H9 (cell line): ENCODE results near the gene POLE2. TPM values are rescaled to one million over a fixed set of nuclear protein-coding genes. Genes with fewer than 3 reads are reported as not detected.

Experiments
- DNase-seq: peaks from one replicate; pipeline ENCODE4 v3.0.0-alpha.2; 2017
- H2AFZ ChIP-seq: one replicate; pipeline ENCODE4 v1.6.1; 2013; ENCODE audit warnings: mild to moderate bottlenecking, low read length, control low read depth, moderate library complexity
- H2AK5ac ChIP-seq: 2 replicates; pipeline ENCODE4 v1.6.1; 2013; ENCODE audit warnings: low read length, control low read depth, mixed read lengths; ENCODE audit not compliant: insufficient read length
- H2BK120ac ChIP-seq: one replicate; pipeline ENCODE4 v1.6.1; 2013; ENCODE audit warnings: low read depth, mild to moderate bottlenecking, low read length, control low read depth, inconsistent platforms; ENCODE audit not compliant: poor library complexity, severe bottlenecking
- H2BK12ac ChIP-seq: 2 replicates; pipeline ENCODE4 v1.6.1; 2013; ENCODE audit warnings: low read length, control low read depth, mixed read lengths, low read depth; ENCODE audit not compliant: insufficient read length
- H2BK15ac ChIP-seq: 2 replicates; pipeline ENCODE4 v1.6.1; 2013; ENCODE audit warnings: low read depth, low read length, control low read depth
- H2BK20ac ChIP-seq: one replicate; pipeline ENCODE4 v1.6.1; 2013; ENCODE audit warnings: low read depth, mild to moderate bottlenecking, low read length, control low read depth, inconsistent platforms; ENCODE audit not compliant: poor library complexity, severe bottlenecking
- H2BK5ac ChIP-seq: 2 replicates; pipeline ENCODE4 v1.6.1; 2013; ENCODE audit warnings: low read length, control low read depth, mixed read lengths; ENCODE audit not compliant: insufficient read length
- H3K14ac ChIP-seq: 2 replicates; pipeline ENCODE4 v1.6.1; 2013; ENCODE audit warnings: low read length, control low read depth; ENCODE audit not compliant: insufficient read depth
- H3K18ac ChIP-seq: 2 replicates; pipeline ENCODE4 v1.6.1; 2013; ENCODE audit warnings: low read depth, mild to moderate bottlenecking, mixed read lengths, low read length, control low read depth; ENCODE audit not compliant: insufficient read length
- H3K23ac ChIP-seq: 2 replicates; pipeline ENCODE4 v1.6.1; 2013; ENCODE audit warnings: low read length, control low read depth, mixed read lengths, low read depth; ENCODE audit not compliant: insufficient read length
- H3K23me2 ChIP-seq: 2 replicates; pipeline ENCODE4 v1.6.1; 2013; ENCODE audit warnings: low read depth, mild to moderate bottlenecking, mixed read lengths, low read length, control low read depth; ENCODE audit not compliant: insufficient read length, poor library complexity, severe bottlenecking
- H3K27ac ChIP-seq: 2 replicates; pipeline ENCODE4 v1.5.1; 2013; ENCODE audit warnings: low read length, control low read depth, mixed read lengths, low read depth; ENCODE audit not compliant: insufficient read length
- H3K27me3 ChIP-seq: 2 replicates; pipeline ENCODE4 v1.6.1; 2013; ENCODE audit warnings: low read length, control low read depth, inconsistent platforms; ENCODE audit not compliant: insufficient read depth
- H3K4ac ChIP-seq: 2 replicates; pipeline ENCODE4 v1.6.1; 2013; ENCODE audit warnings: low read depth, mild to moderate bottlenecking, control low read depth, inconsistent platforms, low read length, moderate library complexity
- H3K4me1 ChIP-seq: 2 replicates; pipeline ENCODE4 v1.6.1; 2013; ENCODE audit warnings: low read length, control low read depth, inconsistent platforms; ENCODE audit not compliant: insufficient read depth
- H3K4me2 ChIP-seq: 2 replicates; pipeline ENCODE4 v1.6.1; 2013; ENCODE audit warnings: low read length, control low read depth, mixed read lengths; ENCODE audit not compliant: insufficient read length, insufficient read depth
- H3K56ac ChIP-seq: 2 replicates; pipeline ENCODE4 v1.6.1; 2013; ENCODE audit warnings: low read depth, mild to moderate bottlenecking, mixed read lengths, low read length, control low read depth; ENCODE audit not compliant: insufficient read length
- H3K79me1 ChIP-seq: 2 replicates; pipeline ENCODE4 v1.6.1; 2013; ENCODE audit warnings: low read depth, mild to moderate bottlenecking, moderate library complexity, low read length, control low read depth, inconsistent platforms; ENCODE audit not compliant: insufficient read depth, poor library complexity, severe bottlenecking
- H3K79me2 ChIP-seq: 2 replicates; pipeline ENCODE4 v1.6.1; 2013; ENCODE audit warnings: low read length, control low read depth, inconsistent platforms; ENCODE audit not compliant: insufficient read depth
- H3K9ac ChIP-seq: 2 replicates; pipeline ENCODE4 v1.6.1; 2013; ENCODE audit warnings: low read length, control low read depth, mixed read lengths; ENCODE audit not compliant: insufficient read length; ENCODE audit errors: extremely low read depth
- H3K9me3 ChIP-seq: one replicate; pipeline ENCODE4 v1.6.1; 2013; ENCODE audit warnings: low read depth, low read length, inconsistent platforms; ENCODE audit not compliant: control insufficient read depth
- H3T11ph ChIP-seq: one replicate; pipeline ENCODE4 v1.6.1; 2013; ENCODE audit warnings: mild to moderate bottlenecking, low read length, control low read depth, inconsistent platforms
- H4K20me1 ChIP-seq: one replicate; pipeline ENCODE4 v1.6.1; 2013; ENCODE audit not compliant: control insufficient read depth, insufficient read length, insufficient read depth
- H4K5ac ChIP-seq: 2 replicates; pipeline ENCODE4 v1.6.1; 2013; ENCODE audit warnings: low read depth, mild to moderate bottlenecking, mixed read lengths, low read length, control low read depth; ENCODE audit not compliant: insufficient read length
- H4K8ac ChIP-seq: replicated peaks from 2 replicates; pipeline ENCODE4 v1.6.1; 2013; ENCODE audit warnings: low read length, control low read depth, mixed read lengths, low read depth; ENCODE audit not compliant: insufficient read length
- H4K91ac ChIP-seq: 2 replicates; pipeline ENCODE4 v1.6.1; 2013; ENCODE audit warnings: low read depth, mild to moderate bottlenecking, moderate library complexity, mixed read lengths, low read length, control low read depth; ENCODE audit not compliant: insufficient read length
- H3K27ac Mint-ChIP-seq, 3 experiments: 2 replicates in 2 of 3; 3 replicates in 1 of 3; pipeline ENCODE4 v1.8.0; 2020 to 2021; ENCODE audit warnings: mixed read lengths in 3 of 3, mild to moderate bottlenecking in 1 of 3, moderate library complexity in 1 of 3
- H3K27me3 Mint-ChIP-seq: 2 replicates; pipeline ENCODE4 v1.8.0; 2021; ENCODE audit warnings: low read depth, mild to moderate bottlenecking, moderate library complexity, mixed read lengths
- H3K36me3 Mint-ChIP-seq, 3 experiments: 2 replicates in 2 of 3; 3 replicates in 1 of 3; pipeline ENCODE4 v1.8.0; 2020 to 2021; ENCODE audit warnings: low read depth in 3 of 3, mixed read lengths in 3 of 3; ENCODE audit not compliant: insufficient read depth in 1 of 3
- H3K4me1 Mint-ChIP-seq, 2 experiments: 2 replicates each; pipeline ENCODE4 v1.8.0; 2020; ENCODE audit warnings: mixed read lengths in 2 of 2
- H3K4me3 Mint-ChIP-seq, 2 experiments: 2 replicates in 1 of 2; 3 replicates in 1 of 2; pipeline ENCODE4 v1.8.0; 2020 to 2021; ENCODE audit warnings: mild to moderate bottlenecking in 2 of 2, mixed read lengths in 2 of 2, moderate library complexity in 1 of 2
- H3K9me3 Mint-ChIP-seq, 2 experiments: 2 replicates in 1 of 2; 3 replicates in 1 of 2; pipeline ENCODE4 v1.8.0; 2020; ENCODE audit warnings: mild to moderate bottlenecking in 2 of 2, mixed read lengths in 2 of 2, moderate library complexity in 1 of 2
- CTCF ChIP-seq: fragments of 200-600 bp; sonication (generic); conservative IDR thresholded peaks from 3 replicates; pipeline ENCODE4 v1.8.0; 2021; ENCODE audit warnings: antibody characterized with exemption, mild to moderate bottlenecking
- WGBS: extraction: QIAGEN DNeasy Blood & Tissue Kit; methylation state at CpG from one replicate; pipeline ENCODE4 v1.1.7; 2013; ENCODE audit warnings: missing lambda C conversion rate, low lambda C conversion rate, mixed read lengths; ENCODE audit not compliant: insufficient read length; ENCODE audit errors: extremely low coverage; 5-methylcytosine and 5-hydroxymethylcytosine counted together
- total RNA-seq: library from RNA; stranded (reverse); gene quantifications from 2 replicates; pipeline ENCODE4 v1.2.1, GENCODE V29; 2021

Gene POLE2
- total RNA-seq, 1 experiment from 2014 or later = 25.7 TPM

GRCh38 chr14:49615776-49616175 lies 72.2 kb downstream of the POLE2 start:
- H3K27ac Mint-ChIP-seq = peak overlapping the region in 1 of 3 experiments; percentile 91; a peak in 2 of 7 replicates
- TF ChIP-seq CTCF = no peak

More at GRCh38 chr14:49615776-49616175, 72.2 kb downstream of the POLE2 start:
- H2BK20ac ChIP-seq = no peak overlapping the region
- H2AK5ac ChIP-seq = no peak overlapping the region
- H2AFZ ChIP-seq = no peak overlapping the region
- WGBS = no CpG with 5 or more reads among the region's 6 CpGs
- no peak overlapping the region for H2BK5ac ChIP-seq
- no peaks in the 10 kb centered on the region for H3K27me3 ChIP-seq
- H3K9me3 ChIP-seq = no peaks in the 10 kb centered on the region
- Mint-ChIP-seq H3K4me1 (peaks cover 6 to 8% of the 10 kb centered on the region in 2 experiments; a peak in 3 of 4 replicates), H3K27me3 (no peaks in the 10 kb centered on the region), H3K36me3 (peaks cover 10 to 45% (median 28%) of the 10 kb centered on the region in 3 experiments), H3K9me3 (no peaks in the 10 kb centered on the region; a peak in 1 of 5 replicates), H3K4me3 (no peak overlapping the region)
- no peaks in the 10 kb centered on the region for H4K20me1 ChIP-seq
- no peak overlapping the region for H3K23ac ChIP-seq
- H3K79me1 ChIP-seq = no peaks in the 10 kb centered on the region
- H2BK12ac ChIP-seq = no peak overlapping the region
- H3K9ac ChIP-seq = no peak overlapping the region
- H3K56ac ChIP-seq = no peak overlapping the region
- H3K4me2 ChIP-seq = no peak overlapping the region
- H2BK15ac ChIP-seq = no peak overlapping the region
- peaks cover 8% of the 10 kb centered on the region; the same call in 1 of the 2 replicates for H3K79me2 ChIP-seq
- H2BK120ac ChIP-seq = no peak overlapping the region
- no peak overlapping the region for H4K91ac ChIP-seq
- H3K18ac ChIP-seq = no peak overlapping the region
- H3K4ac ChIP-seq = no peak overlapping the region
- H3T11ph ChIP-seq = no peak overlapping the region
- peaks cover under 1% of the 10 kb centered on the region for H3K23me2 ChIP-seq
- no peak for DNase-seq
- no peak overlapping the region for H3K27ac ChIP-seq
- H3K4me1 ChIP-seq = no peaks in the 10 kb centered on the region
- no peak overlapping the region for H4K5ac ChIP-seq
- no peak overlapping the region for H3K14ac ChIP-seq
- no peak overlapping the region for H4K8ac ChIP-seq
